Mucosa of gallbladder (tissue), 1 donor: ENCODE results near the gene DNMT3A. TPM values are rescaled to one million over a fixed set of nuclear protein-coding genes. Genes with fewer than 3 reads are reported as not detected.

Experiments used
- DNase-seq: peaks from one replicate; pipeline ENCODE4 v3.0.0-alpha.2; 2020; ENCODE audit warnings: low spot score
- total RNA-seq: library from RNA; stranded (reverse); gene quantifications from one replicate; pipeline ENCODE4 v1.2.1, GENCODE V29; 2021
- donor health status: DM: no; HTN: no; CAD: no.

Gene DNMT3A
- 51.2 TPM for total RNA-seq

DNA sequence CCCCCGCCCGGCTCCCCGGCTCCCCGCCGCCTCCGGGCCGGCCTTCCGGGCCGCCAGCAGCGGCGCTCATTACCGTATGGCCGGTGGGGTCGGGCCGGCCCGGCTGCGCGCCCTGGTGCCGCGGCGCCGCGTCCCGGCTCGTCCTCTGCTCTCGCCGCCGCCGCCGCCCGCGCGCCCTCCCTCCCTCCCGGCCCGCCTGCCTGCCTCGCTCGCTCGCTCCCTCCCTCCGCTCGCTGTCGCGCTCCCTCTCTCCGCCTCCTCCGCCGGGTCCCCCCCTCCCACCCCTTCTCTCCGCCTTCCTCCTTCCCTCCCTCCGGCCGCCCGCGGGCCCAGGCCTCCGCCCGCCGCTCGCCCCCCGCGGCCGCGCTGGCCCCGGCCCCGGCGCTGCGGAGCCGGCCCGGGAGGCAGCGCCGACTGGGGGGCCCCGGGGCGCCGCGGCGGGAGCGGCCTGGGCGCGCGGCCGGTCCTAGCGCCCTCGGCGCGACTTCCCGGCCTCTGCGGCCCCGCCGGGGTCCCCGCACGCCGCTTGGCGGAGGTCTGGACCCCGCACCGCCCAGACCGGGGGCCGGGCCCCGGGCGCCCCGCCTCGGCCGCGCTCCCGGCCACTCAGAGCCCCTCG is at the start of gene DNMT3A:
TSS of gene DNMT3A (minus strand) at position 173 of the 619 bp plus-strand sequence. CDS start 27,941 bp downstream, outside the sequence.
- DNase-seq: peak; percentile 67

- no peak for DNase-seq
Measured at GRCh38 chr2:25389161-25389560, 47.4 kb upstream of the DNMT3A start.

GRCh38 chr2:25388491-25388890 is 46.8 kb upstream of the DNMT3A start:
- DNase-seq: no peak

DNA sequence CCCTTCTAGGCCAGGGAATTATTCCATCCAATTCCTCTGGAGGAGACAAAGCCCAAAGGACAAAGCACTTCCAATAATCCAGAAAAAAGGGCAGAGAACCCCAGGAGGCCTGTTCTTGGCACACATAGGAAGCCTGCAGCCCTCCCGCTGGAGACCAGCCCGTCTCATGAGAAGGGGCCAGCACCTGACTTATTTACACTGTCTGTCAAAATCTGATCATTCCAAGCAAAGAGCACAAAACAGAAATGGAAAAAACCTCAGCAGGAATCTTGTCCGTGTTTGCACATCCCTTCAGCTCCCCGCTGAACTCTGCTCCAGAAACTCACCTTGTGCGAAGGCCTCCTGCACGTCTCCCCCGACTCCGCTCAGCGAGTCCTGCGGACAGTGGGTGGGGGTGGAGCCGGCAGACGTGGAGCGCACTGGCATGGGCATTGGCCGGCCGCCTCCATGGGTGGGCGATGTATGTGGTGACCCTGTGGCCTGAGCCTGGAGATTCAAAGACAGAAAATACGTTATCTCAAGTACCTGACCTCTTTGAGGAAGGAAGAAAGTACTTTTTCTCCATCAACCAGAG is 46.2 kb upstream of the DNMT3A start:
- DNase-seq: no peak

DNA sequence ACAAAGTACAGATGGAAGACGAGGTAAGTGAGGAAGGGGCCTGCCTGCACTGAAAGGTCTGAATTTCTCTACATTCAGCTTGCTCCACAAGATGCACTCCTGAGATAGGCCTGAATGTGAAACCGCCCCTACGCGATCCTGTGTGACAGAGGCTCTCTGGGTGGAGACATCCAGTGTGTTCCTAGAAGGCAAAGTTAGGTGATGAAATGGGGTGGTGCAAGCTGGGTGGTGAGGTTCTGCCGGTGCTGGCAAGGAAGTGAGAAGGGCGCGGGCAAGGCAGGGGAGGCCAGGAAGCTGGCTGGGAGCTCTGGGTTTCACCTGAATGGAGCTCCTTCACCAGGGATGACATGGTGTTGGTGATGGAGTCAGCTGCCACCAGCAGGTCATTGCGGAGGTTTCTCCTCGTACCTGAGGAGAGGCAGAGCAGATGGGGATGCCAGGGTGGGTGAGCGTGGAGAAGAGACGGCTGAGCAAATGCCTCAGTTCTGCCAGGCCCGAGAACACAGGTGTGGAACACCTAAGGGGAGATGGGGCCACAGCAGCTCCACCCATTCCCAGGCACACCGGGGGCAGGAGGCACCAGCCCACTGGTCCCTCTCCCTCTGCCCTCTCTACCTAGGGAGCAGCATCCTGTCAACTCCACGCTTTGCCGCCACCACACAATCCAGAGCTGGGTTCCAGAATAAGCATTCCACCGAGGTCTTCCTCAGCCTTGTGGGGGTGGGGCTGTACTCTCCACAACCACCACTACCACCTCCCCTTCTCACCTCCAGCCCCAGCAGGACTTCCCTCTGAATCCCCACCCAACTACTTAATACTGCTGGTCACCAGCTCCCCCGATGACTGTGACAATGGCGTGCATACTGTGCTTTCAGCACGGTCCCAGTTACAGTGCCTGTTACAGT is 45.5 kb upstream of the DNMT3A start:
- DNase-seq: no peak

GRCh38 chr2:25385910-25386309 is 44.2 kb upstream of the DNMT3A start:
- no peak for DNase-seq

- DNase-seq: no peak
Measured at GRCh38 chr2:25383806-25384205, 42.1 kb upstream of the DNMT3A start.

- DNase-seq: no peak
Measured at GRCh38 chr2:25381502-25381901, 39.8 kb upstream of the DNMT3A start.

DNA sequence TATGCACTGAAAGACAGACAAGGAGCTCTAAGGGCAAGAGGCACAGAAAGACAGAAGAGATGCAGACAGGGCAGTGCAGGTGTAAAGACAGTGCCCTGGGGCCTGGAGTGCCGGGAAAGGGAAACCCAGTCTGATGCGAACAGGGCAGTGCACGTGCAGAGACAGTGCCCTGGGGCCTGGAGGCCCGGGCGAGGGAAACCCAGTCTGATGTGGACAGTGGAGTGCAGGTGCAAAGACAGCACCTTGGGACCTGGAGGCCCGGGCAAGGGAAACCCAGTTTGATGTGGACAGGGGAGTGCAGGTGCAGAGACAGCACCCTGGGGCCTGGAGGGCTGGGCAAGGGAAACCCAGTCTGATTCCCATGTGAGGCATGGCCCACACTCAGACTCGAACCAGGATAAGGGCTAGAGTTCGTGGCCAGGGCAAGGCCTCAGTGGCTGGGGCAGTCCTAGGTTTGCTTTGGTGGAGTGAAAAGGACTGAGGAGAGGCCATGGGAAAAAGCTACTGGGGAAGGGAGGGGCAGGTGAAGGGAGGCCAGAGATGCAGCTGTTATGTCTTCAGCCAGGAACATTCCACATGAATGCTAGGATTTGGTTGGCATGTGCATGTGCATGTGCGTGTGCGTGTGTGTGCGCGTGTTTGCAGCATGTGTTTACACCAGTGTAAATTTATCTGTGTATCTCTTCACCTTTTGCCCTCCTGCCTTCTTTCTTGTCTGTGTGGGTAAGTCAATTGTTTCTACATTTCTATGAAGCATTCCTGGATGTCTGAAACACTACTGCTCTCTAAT is 39.1 kb upstream of the DNMT3A start:
- no peak for DNase-seq

- no peak for DNase-seq
Measured at GRCh38 chr2:25380023-25380422, 38.3 kb upstream of the DNMT3A start.

DNA sequence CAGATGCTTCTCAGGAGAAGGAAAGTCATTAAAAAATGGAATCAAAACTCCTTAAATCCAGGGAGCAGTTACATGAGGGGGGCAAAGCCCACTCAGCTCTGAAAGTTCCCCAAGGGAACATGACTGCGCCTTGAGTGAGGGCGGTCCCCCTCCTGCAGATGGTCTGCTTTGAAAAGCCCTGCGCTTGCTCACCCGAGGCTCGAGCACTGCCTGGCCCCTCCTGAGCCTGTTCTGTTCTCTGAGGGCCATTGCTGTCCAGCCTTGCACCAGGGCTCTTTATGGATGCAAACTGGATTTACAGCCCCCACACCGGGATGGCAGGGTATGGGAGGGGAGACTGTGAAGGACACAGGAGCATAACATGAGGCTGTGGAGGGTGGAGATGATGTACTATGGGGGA is 37.8 kb upstream of the DNMT3A start:
- DNase-seq: no peak

DNA sequence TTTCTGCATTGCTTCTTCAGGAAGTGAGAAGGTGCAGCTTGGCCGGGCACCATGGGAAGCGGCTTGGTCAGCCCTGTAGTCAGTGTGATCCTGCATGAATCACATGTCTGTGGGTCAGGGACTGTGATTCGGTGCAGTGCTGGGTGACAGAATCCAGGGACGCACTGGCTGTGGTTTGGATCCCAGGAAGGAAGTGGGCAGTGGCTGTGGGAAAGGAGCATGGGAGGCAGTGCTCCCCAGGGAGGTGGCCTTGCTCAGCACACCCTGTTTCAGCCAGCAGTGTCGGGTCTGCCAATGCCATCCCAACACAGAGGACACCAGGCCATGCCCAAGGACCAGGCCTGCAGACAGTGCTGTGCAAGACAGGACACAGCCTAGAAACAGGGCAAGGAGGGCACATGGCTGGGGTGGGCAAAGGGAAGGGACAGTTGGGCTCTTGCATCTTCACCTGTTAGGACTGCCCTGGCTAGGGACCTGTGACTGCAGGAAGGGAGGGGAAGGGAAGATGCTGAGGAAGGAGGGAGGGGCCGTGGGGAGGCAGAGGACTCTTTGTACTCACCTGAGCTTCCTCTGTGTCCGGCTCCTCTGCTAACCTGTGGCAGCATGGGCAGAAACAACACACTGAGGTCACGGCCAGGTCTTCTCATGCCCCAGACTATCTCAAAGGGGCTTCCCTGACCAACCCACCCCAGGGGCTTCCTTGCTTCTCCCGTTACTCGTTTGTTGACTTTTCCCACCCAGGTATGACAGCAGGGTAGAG is 37.2 kb upstream of the DNMT3A start:
- DNase-seq: no peak

DNA sequence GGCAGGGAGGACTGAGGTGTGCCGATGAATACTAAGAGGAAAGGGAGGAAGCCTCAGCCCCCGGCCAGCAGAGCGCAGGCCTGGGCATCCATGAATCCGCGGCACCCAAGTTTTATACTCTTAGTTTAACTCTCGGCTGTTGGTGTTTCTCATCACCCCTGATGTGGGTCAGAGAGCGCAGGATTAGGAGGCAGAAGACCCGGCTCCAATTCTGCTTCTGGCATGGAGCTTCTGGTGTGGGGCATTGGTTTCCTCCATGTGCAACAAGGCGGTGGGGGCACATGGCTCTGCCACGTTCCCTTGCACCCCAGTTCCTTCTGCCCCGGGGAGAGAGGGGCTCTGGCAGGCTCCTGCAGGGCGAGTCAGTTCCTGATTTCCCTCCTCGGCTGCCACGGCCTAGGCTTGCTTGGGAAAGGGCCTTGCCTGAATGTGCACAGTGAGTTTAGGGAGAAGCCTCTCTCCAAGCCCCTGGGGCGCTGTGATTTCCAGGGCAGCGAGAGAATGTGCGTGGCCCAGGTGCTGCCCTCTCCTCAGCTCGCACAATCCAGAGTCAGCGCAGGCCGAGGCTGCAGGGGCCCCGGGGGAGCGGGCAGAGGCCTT is 36.2 kb upstream of the DNMT3A start:
- DNase-seq: no peak

DNA sequence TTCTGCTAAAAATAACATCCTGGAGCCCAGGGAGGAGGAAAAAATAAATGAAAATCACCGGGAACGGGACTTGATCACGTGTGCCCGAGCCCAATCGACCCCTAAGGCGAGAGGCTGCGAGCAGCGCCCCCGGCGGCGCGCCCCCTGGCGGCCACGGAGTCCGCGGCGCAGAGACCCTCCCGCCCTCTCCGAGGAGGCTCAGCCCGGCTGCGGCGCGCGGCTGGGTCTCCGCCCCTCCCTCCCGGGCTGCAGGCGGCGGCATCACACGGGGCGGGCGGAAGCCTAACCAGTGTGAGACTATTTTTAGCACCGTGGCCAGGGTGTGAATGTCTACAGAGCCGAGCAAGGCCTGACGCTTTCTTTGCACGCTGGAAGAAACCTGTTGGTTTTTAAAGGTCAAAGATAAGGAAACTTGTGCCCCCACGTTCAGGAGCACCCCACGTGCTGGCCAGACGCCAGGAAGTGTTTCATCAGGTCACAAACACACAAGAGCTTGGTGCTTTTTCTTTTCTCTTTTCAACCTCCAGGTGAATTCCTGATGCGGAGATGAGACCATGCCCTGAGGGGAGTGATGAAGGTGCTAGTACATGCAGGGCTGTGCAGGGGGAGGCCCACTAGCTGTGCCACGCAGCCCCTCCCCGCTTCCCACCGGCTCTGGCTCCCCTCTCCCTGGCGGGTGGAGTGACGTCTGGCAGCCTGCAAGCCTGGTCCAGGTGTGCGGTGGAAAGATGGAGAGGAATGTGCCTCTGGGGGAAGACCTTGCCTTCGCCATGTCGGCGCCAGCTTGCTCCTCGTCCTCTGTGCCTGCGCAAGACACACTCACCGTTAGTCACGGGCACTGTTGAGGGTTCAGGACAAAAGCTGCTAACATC is 35.3 kb upstream of the DNMT3A start:
- peak; percentile 89 for DNase-seq

DNA sequence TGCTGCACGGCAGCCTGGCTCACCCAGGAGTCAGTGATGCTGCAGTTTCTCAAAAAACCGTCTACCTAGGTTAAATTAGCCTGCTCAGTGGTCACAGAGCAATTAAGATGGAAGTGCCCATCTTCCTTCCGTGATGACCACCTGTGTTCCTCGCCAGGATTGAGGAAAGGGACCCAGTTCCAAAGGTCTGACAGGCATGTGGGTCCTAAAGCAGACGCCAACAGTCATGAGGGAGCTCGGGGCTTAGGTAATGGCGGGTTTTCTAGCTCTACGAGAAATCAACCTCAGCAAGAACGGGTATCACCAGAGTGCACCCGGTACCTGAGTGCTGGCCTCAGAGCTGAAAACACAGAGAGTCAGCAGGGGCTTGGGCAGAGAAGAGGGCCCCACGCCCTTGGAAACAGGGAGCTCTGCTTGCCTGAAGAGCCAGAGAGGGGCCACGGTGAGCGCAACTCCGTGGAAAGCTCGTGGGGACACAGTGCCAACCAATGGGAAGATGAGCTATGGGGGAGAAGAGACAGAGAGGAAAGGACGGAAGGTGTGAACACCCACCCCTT is 34.3 kb upstream of the DNMT3A start:
- DNase-seq: no peak

- no peak for DNase-seq
Measured at GRCh38 chr2:25375371-25375988, 33.8 kb upstream of the DNMT3A start.

DNA sequence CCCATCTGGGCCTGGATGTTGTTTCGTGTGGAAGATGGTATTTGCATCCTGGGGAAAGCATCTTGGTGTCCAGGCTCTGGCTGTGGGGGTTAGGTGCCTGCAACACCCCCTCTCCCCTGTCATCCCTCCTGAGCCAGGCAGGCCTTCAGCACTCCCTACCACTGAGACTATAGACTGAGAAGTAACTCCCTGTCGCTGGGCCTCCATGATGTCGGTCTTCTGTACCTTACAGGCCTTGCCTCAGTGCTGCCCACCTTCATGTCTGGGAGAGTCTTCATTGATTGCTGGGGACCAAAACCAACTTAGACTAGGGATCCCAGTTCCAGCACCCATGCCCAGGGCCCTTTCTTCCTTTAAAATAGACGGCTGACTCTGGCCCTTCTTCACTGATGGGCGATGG is 33.1 kb upstream of the DNMT3A start:
- DNase-seq: no peak

DNA sequence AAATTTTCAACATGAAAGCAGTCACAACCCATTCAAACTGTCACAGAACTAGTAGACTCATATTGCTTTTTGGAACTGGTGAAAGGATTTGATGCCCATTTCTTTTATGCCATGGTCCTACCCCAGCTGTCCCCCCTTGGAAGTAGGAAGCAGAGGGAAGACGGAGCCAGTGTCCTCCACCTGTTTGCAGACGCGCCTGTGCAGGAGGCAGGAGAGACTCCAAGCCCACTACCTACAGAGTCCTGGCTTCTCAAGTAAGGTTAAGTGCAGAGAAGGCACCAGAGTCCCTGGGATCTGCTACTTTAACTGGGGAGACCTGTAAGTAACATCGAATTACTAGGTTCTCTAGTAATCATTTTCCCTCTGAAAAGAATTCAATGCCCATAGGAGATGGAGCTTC is 32.7 kb upstream of the DNMT3A start:
- DNase-seq: no peak
